ENCODE results near the gene ZER1. TPM values are rescaled to one million over a fixed set of nuclear protein-coding genes. Genes with fewer than 3 reads are reported as not detected.
A peak's percentile ranks its signal among the peaks of the same experiment; 100 is the strongest.
"Not testable (repeated sequence)": the region's sequence is repeated elsewhere in the genome, so short reads cannot be mapped to it uniquely, and the experiment has no call there.

The ZER1 gene
- total RNA-seq, 1 donor from 2014 or later, result 26.8 TPM

- DNase-seq, result no peak
Observed at GRCh38 chr9:128787659-128788058, 15.9 kb upstream of the ZER1 start.

GRCh38 chr9:128786681-128787601 lies 15.2 kb upstream of the ZER1 start, which contains the start of gene TBC1D13:
Gene TBC1D13 (plus strand): TSS chr9:128787253. CDS start chr9:128787354, 101 bp downstream.
- DNase-seq, result peak; percentile 74

- no peak for DNase-seq
Observed at GRCh38 chr9:128785427-128785826, 13.7 kb upstream of the ZER1 start.

- no peak for DNase-seq
Observed at GRCh38 chr9:128782669-128783068, 10.9 kb upstream of the ZER1 start.

- no peak for DNase-seq
Observed at GRCh38 chr9:128781187-128782070, 9.7 kb upstream of the ZER1 start.

- not testable (repeated sequence) for DNase-seq
Observed at GRCh38 chr9:128780093-128780492, 8.4 kb upstream of the ZER1 start.

GRCh38 chr9:128774804-128775203 lies 3.1 kb upstream of the ZER1 start:
- DNase-seq, result no peak

GRCh38 chr9:128773049-128773448 lies 1.3 kb upstream of the ZER1 start:
- DNase-seq, result no peak

- no peak for DNase-seq
Observed at GRCh38 chr9:128771094-128771721, 519 bp downstream of the ZER1 start.

GRCh38 chr9:128770286-128771030 lies 1.3 kb downstream of the ZER1 start:
- DNase-seq, result no peak

GRCh38 chr9:128768606-128769005 lies 3.1 kb downstream of the ZER1 start:
- DNase-seq, result no peak

- DNase-seq, result no peak
Observed at GRCh38 chr9:128765499-128765898, 6.2 kb downstream of the ZER1 start.

GRCh38 chr9:128764361-128764760 lies 7.4 kb downstream of the ZER1 start:
- no peak for DNase-seq

GRCh38 chr9:128762671-128763449 lies 8.9 kb downstream of the ZER1 start:
- no peak for DNase-seq

GRCh38 chr9:128757602-128758001 lies 14.1 kb downstream of the ZER1 start:
- DNase-seq, result no peak

- DNase-seq, result no peak
Observed at GRCh38 chr9:128753627-128754026, 18.1 kb downstream of the ZER1 start.

- DNase-seq, result no peak
Observed at GRCh38 chr9:128750926-128751595, 20.7 kb downstream of the ZER1 start.

GRCh38 chr9:128747241-128747640 lies 24.5 kb downstream of the ZER1 start:
- DNase-seq, result no peak

- no peak for DNase-seq
Observed at GRCh38 chr9:128743421-128743820, 28.3 kb downstream of the ZER1 start.

GRCh38 chr9:128742401-128742800 lies 29.3 kb downstream of the ZER1 start:
- no peak for DNase-seq
